ENCODE data around the gene CABP1.

DNA sequence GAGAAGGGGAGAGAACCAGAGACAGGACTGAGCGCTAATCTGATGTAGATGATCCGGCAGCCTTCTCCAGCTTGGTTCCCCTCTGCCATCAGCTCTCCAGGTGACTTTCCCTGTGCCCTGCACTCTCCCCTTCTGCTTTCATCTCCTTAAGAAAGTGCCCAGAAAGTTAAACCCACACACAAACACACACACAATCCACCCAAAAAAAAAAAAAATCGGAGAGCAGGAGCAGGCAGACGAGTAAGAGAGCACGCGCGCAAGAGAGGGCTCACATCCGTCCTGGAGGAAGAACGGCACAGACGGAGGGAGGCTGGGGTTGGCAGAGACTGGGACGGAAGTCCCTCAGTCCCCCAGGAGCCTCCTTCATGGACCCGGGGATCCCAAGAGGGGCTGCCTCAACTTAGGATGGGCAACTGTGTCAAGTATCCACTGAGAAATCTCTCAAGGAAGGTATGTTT, 9.8 kb downstream of the CABP1 start:
- TF ChIP-seq, protein P1, sequence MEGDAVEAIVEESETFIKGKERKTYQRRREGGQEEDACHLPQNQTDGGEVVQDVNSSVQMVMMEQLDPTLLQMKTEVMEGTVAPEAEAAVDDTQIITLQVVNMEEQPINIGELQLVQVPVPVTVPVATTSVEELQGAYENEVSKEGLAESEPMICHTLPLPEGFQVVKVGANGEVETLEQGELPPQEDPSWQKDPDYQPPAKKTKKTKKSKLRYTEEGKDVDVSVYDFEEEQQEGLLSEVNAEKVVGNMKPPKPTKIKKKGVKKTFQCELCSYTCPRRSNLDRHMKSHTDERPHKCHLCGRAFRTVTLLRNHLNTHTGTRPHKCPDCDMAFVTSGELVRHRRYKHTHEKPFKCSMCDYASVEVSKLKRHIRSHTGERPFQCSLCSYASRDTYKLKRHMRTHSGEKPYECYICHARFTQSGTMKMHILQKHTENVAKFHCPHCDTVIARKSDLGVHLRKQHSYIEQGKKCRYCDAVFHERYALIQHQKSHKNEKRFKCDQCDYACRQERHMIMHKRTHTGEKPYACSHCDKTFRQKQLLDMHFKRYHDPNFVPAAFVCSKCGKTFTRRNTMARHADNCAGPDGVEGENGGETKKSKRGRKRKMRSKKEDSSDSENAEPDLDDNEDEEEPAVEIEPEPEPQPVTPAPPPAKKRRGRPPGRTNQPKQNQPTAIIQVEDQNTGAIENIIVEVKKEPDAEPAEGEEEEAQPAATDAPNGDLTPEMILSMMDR (IDR thresholded peaks at IDR 0.05): no peak
- TF ChIP-seq POLR2AphosphoS5 (IDR thresholded peaks at IDR 0.05; ENCODE audit: low read depth, low read length): no peak
- TF ChIP-seq, protein P2, sequence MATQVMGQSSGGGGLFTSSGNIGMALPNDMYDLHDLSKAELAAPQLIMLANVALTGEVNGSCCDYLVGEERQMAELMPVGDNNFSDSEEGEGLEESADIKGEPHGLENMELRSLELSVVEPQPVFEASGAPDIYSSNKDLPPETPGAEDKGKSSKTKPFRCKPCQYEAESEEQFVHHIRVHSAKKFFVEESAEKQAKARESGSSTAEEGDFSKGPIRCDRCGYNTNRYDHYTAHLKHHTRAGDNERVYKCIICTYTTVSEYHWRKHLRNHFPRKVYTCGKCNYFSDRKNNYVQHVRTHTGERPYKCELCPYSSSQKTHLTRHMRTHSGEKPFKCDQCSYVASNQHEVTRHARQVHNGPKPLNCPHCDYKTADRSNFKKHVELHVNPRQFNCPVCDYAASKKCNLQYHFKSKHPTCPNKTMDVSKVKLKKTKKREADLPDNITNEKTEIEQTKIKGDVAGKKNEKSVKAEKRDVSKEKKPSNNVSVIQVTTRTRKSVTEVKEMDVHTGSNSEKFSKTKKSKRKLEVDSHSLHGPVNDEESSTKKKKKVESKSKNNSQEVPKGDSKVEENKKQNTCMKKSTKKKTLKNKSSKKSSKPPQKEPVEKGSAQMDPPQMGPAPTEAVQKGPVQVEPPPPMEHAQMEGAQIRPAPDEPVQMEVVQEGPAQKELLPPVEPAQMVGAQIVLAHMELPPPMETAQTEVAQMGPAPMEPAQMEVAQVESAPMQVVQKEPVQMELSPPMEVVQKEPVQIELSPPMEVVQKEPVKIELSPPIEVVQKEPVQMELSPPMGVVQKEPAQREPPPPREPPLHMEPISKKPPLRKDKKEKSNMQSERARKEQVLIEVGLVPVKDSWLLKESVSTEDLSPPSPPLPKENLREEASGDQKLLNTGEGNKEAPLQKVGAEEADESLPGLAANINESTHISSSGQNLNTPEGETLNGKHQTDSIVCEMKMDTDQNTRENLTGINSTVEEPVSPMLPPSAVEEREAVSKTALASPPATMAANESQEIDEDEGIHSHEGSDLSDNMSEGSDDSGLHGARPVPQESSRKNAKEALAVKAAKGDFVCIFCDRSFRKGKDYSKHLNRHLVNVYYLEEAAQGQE (IDR thresholded peaks at IDR 0.05; ENCODE audit: insufficient read depth in 1 of 2, low read depth in 2 of 2, low read length in 1 of 2): no peak
- TF ChIP-seq SIN3A (IDR thresholded peaks at IDR 0.05; ENCODE audit: borderline replicate concordance, insufficient read depth, low read depth, low read length): no peak

All from Panc1 (cell line).